Gastrocnemius medialis (tissue), 4 donors: ENCODE data around the gene PEX26. TPM values are rescaled to one million over a fixed set of nuclear protein-coding genes. Genes with fewer than 3 reads are reported as not detected.

ENCODE experiments used
- ATAC-seq, 2 donors: fragments of 150-250 bp; one replicate each; pipeline ENCODE4 v1.9.1; 2016
- DNase-seq, 2 donors: peaks; one replicate each; pipeline ENCODE4 v3.0.0-alpha.2; 2019
- H3K27ac ChIP-seq, 4 donors: fragments of 200-600 bp; sonication (generic); 1 replicate in 1 of 4; 2 replicates in 3 of 4; pipeline ENCODE4 v1.5.1; 2016 to 2018; ENCODE audit warnings: mild to moderate bottlenecking in 2 of 4, moderate library complexity in 1 of 4
- H3K27me3 ChIP-seq, 3 donors: fragments of 200-600 bp; sonication (generic) in 2 of 3; 1 replicate in 1 of 3; 2 replicates in 2 of 3; pipeline versions ENCODE4 v1.5.1 to v1.6.0; 2016 to 2019; ENCODE audit warnings: mild to moderate bottlenecking in 1 of 3, moderate library complexity in 1 of 3
- H3K36me3 ChIP-seq, 2 donors: fragments of 200-600 bp; sonication (generic) in 1 of 2; one replicate each; pipeline ENCODE4 v1.5.1; 2017 to 2018
- H3K4me1 ChIP-seq, 2 donors: fragments of 200-600 bp; sonication (generic) in 1 of 2; one replicate each; pipeline ENCODE4 v1.5.1; 2016 to 2017; ENCODE audit warnings: mild to moderate bottlenecking in 2 of 2
- H3K4me3 ChIP-seq, 4 donors: fragments of 200-600 bp; sonication (generic) in 3 of 4; 1 replicate in 1 of 4; 2 replicates in 3 of 4; pipeline ENCODE4 v1.5.1; 2016 to 2019; ENCODE audit warnings: mild to moderate bottlenecking in 2 of 4
- H3K9me3 ChIP-seq, 3 donors: fragments of 200-600 bp; sonication (generic) in 2 of 3; 1 replicate in 1 of 3; 2 replicates in 2 of 3; pipeline ENCODE4 v1.5.1; 2016 to 2019
- POLR2A ChIP-seq, 2 donors: fragments of 450-650 bp; IDR thresholded peaks; one replicate each; pipeline ENCODE4 v1.6.1; 2017; ENCODE audit warnings: antibody characterized with exemption in 2 of 2, mild to moderate bottlenecking in 2 of 2, moderate library complexity in 2 of 2
- in situ Hi-C, 4 donors: fragments of 200-750 bp; cut with MboI; loops; one replicate each; pipeline versions ENCODE4 v1.15.0 to v1.8.0; 2017; ENCODE audit warnings: low sequenced_read_pairs in 4 of 4
- intact Hi-C: fragments of 100-400 bp; cut with DNase I; formaldehyde crosslinking; loops from one replicate; pipeline ENCODE4 v1.15.1; 2023; ENCODE audit warnings: low total_unique reads
- total RNA-seq, 4 donors: library from RNA; depleted of rRNA; stranded (reverse); fragments of >200 nt; gene quantifications; one replicate each; pipeline versions ENCODE4 v1.1.0 to v1.2.3, GENCODE V29; 2016
- TF ChIP-seq, protein P1 (sequence below), 5 experiments: fragments of 450-650 bp in 3 of 5; fragments of 200-600 bp in 2 of 5; sonication (generic) in 2 of 5; IDR thresholded peaks in 4 of 5; conservative IDR thresholded peaks in 1 of 5; 1 replicate in 4 of 5; 2 replicates in 1 of 5; pipeline ENCODE4 v1.5.1; 2016 to 2019; ENCODE audit warnings: antibody characterized with exemption in 5 of 5, mild to moderate bottlenecking in 3 of 5, moderate library complexity in 3 of 5

The PEX26 gene
- total RNA-seq, 4 donors from 2014 or later: 16.4 to 24.7 (median 16.8) TPM

- ATAC-seq (peak; percentile 4 to 38), DNase-seq (peak in 1 of 2 donors; percentile 88)
- in situ Hi-C loops (no loop called here), intact Hi-C loops (loop anchor here (10.0 kb wide), 2 partner anchors 737 to 1173 kb away; no protein-coding TSS in a partner anchor)
- Histone ChIP-seq H3K27ac (peak overlapping the region; percentile 87 to 97 (median 94)), H3K9me3 (no peaks in the 10 kb centered on the region), H3K4me3 (peak overlapping the region; percentile 60 to 71 (median 64)), H3K27me3 (no peaks in the 10 kb centered on the region), H3K4me1 (peaks cover 58 to 65% of the 10 kb centered on the region in 2 donors), H3K36me3 (no peaks in the 10 kb centered on the region)
- no peak for TF ChIP-seq POLR2A (IDR thresholded peaks at IDR 0.05)
- TF ChIP-seq, protein P1, sequence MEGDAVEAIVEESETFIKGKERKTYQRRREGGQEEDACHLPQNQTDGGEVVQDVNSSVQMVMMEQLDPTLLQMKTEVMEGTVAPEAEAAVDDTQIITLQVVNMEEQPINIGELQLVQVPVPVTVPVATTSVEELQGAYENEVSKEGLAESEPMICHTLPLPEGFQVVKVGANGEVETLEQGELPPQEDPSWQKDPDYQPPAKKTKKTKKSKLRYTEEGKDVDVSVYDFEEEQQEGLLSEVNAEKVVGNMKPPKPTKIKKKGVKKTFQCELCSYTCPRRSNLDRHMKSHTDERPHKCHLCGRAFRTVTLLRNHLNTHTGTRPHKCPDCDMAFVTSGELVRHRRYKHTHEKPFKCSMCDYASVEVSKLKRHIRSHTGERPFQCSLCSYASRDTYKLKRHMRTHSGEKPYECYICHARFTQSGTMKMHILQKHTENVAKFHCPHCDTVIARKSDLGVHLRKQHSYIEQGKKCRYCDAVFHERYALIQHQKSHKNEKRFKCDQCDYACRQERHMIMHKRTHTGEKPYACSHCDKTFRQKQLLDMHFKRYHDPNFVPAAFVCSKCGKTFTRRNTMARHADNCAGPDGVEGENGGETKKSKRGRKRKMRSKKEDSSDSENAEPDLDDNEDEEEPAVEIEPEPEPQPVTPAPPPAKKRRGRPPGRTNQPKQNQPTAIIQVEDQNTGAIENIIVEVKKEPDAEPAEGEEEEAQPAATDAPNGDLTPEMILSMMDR (IDR thresholded peaks at IDR 0.05 in 4 of 5, conservative IDR thresholded peaks at IDR 0.05 in 1 of 5): no peak
These were observed 34.1 kb downstream of the PEX26 start for GRCh38 chr22:18111759-18112330.

DNA sequence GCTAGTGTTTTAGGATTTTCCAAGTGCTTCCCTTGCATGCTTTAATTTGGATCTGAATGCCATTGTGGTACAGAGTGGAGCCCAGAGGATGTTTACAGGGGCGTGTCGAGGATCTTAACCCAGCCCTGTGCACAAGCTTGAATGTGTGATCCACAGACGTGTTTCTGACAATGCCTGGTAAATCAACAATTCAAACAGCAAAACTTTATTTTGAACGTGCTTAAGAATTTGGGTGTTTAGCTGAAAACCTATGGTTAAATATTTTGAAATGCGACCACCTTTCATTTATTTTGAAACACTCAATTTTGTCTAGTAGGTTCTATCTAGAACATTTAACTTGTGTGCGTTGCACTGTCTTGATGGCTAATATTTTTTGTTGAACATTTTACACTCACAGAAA, 34.6 kb downstream of the PEX26 start:
- Histone ChIP-seq H3K27ac (peak overlapping the region; percentile 87 to 97 (median 94)), H3K27me3 (no peaks in the 10 kb centered on the region), H3K4me1 (peaks cover 64 to 71% of the 10 kb centered on the region in 2 donors), H3K4me3 (peak overlapping the region in 1 of 4 donors; percentile 71), H3K36me3 (no peaks in the 10 kb centered on the region), H3K9me3 (no peaks in the 10 kb centered on the region)
- in situ Hi-C loops (no loop called here), intact Hi-C loops (loop anchor here (10.0 kb wide), 2 partner anchors 738 to 1172 kb away; no protein-coding TSS in a partner anchor)
- no peak for ATAC-seq
- TF ChIP-seq, protein P1 (IDR thresholded peaks at IDR 0.05 in 4 of 5, conservative IDR thresholded peaks at IDR 0.05 in 1 of 5): no peak
- TF ChIP-seq POLR2A (IDR thresholded peaks at IDR 0.05): no peak
- no peak for DNase-seq

DNA sequence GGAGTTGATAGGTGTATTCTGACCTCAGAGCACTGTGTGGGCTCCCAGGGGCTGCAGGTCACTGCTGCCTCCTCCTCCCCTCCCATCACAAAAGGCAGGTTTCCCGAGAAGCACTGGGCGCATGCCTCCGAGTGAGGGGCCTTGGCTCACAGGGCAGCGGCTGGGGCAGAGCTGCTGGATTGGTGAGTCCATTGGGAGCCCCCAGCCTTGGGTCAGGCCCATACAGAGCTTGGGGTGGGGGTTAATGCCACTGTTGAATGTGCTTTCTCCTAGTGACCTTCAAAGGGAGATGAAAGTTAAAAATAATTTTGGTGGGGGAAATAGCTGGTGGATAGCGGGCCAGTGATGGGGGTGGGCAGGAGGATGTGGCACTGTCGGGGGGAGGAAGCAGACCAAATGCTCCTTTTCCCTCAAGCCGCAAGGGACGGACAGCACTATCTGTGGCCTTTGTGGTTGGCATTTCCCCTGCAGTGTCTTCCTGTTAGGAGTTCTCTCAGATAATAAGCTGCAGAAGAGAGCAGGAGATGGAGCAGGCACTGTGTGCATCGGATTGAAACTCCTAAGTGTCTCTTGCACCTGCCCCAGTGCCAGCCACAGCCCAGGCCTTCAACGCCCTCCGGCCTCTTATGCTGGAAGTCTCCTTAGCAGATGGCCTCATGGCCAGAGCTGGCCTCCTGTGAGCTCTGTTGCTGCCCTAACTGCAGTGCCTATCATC, 36.0 kb downstream of the PEX26 start:
- Histone ChIP-seq H3K9me3 (no peaks in the 10 kb centered on the region), H3K27ac (peak overlapping the region; percentile 87 to 97 (median 94)), H3K4me1 (peaks cover 77 to 85% of the 10 kb centered on the region in 2 donors), H3K27me3 (no peaks in the 10 kb centered on the region), H3K36me3 (no peaks in the 10 kb centered on the region), H3K4me3 (peak overlapping the region in 1 of 4 donors; percentile 5)
- intact Hi-C loops: loop anchor here (10.0 kb wide), 2 partner anchors 739 to 1171 kb away; no protein-coding TSS in a partner anchor
- DNase-seq (peak in 1 of 2 donors; percentile 35), ATAC-seq (no peak)
- in situ Hi-C loops: no loop called here
- no peak for TF ChIP-seq POLR2A (IDR thresholded peaks at IDR 0.05)
- TF ChIP-seq, protein P1 (IDR thresholded peaks at IDR 0.05 in 4 of 5, conservative IDR thresholded peaks at IDR 0.05 in 1 of 5): no peak

DNA sequence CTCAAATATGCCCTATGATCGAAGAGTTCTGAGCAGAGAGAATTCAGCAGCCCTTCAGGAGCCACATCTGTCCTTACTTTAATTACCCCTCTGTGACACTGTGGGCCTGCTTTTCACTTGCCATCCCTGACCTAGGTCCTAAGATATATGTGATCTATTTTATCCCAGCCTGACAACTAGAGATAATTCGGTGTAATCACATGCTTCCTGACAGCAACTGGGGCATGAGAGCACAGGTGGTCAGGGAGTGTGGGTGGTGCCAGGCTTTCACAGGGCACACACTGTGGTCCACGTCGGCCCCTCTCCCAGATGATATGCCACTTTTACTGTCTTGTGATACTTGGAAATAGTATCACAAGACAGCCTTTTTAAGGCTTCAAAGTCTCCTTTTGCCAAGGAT, 36.7 kb downstream of the PEX26 start:
- Histone ChIP-seq H3K36me3 (no peaks in the 10 kb centered on the region), H3K9me3 (no peaks in the 10 kb centered on the region), H3K4me1 (peaks cover 82 to 91% of the 10 kb centered on the region in 2 donors), H3K27ac (peak overlapping the region; percentile 87 to 97 (median 94)), H3K27me3 (no peaks in the 10 kb centered on the region), H3K4me3 (no peak overlapping the region)
- in situ Hi-C loops: no loop called here
- ATAC-seq: peak; percentile 6 to 20
- DNase-seq: peak; percentile 41 to 74
- peak; percentile 55 to 66 for TF ChIP-seq POLR2A (IDR thresholded peaks at IDR 0.05)
- TF ChIP-seq, protein P1 (IDR thresholded peaks at IDR 0.05 in 4 of 5, conservative IDR thresholded peaks at IDR 0.05 in 1 of 5): no peak
- intact Hi-C loops: loop anchor here (10.0 kb wide), 2 partner anchors 740 to 1170 kb away; no protein-coding TSS in a partner anchor
